SH-SY5Y (cell line): Measurements from ENCODE around the gene GOLGA8A.

Experiments used
- GATA2 ChIP-seq: IDR thresholded peaks from 2 replicates; pipeline ENCODE4 v1.6.1; 2011; ENCODE audit warnings: mild to moderate bottlenecking, low read depth, low read length
- GATA3 ChIP-seq: IDR thresholded peaks from 2 replicates; pipeline ENCODE4 v1.6.1; 2011; ENCODE audit warnings: low read depth, mild to moderate bottlenecking, low read length, moderate library complexity

GRCh38 chr15:34436956-34437442 is 609 bp downstream of the GOLGA8A start:
- TF ChIP-seq GATA3 (no peak), GATA2 (no peak)
